CD4-positive, alpha-beta memory T cell (primary cell): Measurements from ENCODE around the gene WASHC3. TPM values are rescaled to one million over a fixed set of nuclear protein-coding genes. Genes with fewer than 3 reads are reported as not detected.
A peak's percentile ranks its signal among the peaks of the same experiment; 100 is the strongest.

Source experiments
- CTCF ChIA-PET: fragments of 350-600 bp; sonication (Branson Sonifier 250); formaldehyde crosslinking; loops from one replicate; lab custom pipeline; 2021; ENCODE audit warnings: inconsistent platforms; ENCODE audit not compliant: partially characterized antibody; lab: Charles Lee
- POLR2A ChIA-PET: fragments of 350-600 bp; sonication (Branson Sonifier 250); formaldehyde crosslinking; loops from one replicate; lab custom pipeline; 2021; ENCODE audit not compliant: partially characterized antibody; lab: Charles Lee
- DNase-seq, 5 donors: peaks; one replicate each; pipeline versions ENCODE4 v3.0.0 to v3.0.0-alpha.2; 2020 to 2022; ENCODE audit warnings: mixed read lengths in 1 of 5
- H3K27ac ChIP-seq: one replicate; pipeline ENCODE4 v1.7.0; 2013; ENCODE audit warnings: low read depth, low read length
- H3K27me3 ChIP-seq: 2 replicates; pipeline ENCODE4 v1.7.0; 2013; ENCODE audit warnings: mild to moderate bottlenecking, low read length, moderate library complexity; ENCODE audit not compliant: insufficient read depth
- H3K36me3 ChIP-seq: 2 replicates; pipeline ENCODE4 v1.7.0; 2013; ENCODE audit warnings: mild to moderate bottlenecking, low read length, moderate library complexity; ENCODE audit not compliant: insufficient read depth
- H3K4me1 ChIP-seq: 2 replicates; pipeline ENCODE4 v1.7.0; 2013; ENCODE audit warnings: mild to moderate bottlenecking, low read length, moderate library complexity; ENCODE audit not compliant: insufficient read depth
- H3K4me3 ChIP-seq, 2 donors: one replicate each; pipeline ENCODE4 v1.7.0; 2013; ENCODE audit warnings: low read length in 2 of 2, mild to moderate bottlenecking in 1 of 2
- H3K9me3 ChIP-seq, 2 donors: one replicate each; pipeline ENCODE4 v1.7.0; 2013; ENCODE audit warnings: low read length in 2 of 2, control low read depth in 1 of 2; ENCODE audit not compliant: control insufficient read depth in 1 of 2
- H3K27ac Mint-ChIP-seq, 7 donors: one replicate each; pipeline ENCODE4 v1.8.0; 2020 to 2021; ENCODE audit warnings: mixed read lengths in 7 of 7, mild to moderate bottlenecking in 6 of 7, inconsistent platforms in 3 of 7, moderate library complexity in 3 of 7
- H3K27me3 Mint-ChIP-seq, 2 donors: one replicate each; pipeline ENCODE4 v1.8.0; 2020 to 2021; ENCODE audit warnings: mixed read lengths in 2 of 2
- H3K36me3 Mint-ChIP-seq, 2 donors: one replicate each; pipeline ENCODE4 v1.8.0; 2020 to 2021; ENCODE audit warnings: mixed read lengths in 2 of 2, inconsistent platforms in 1 of 2, mild to moderate bottlenecking in 1 of 2
- H3K4me1 Mint-ChIP-seq, 4 donors: one replicate each; pipeline ENCODE4 v1.8.0; 2020 to 2021; ENCODE audit warnings: mixed read lengths in 4 of 4, mild to moderate bottlenecking in 1 of 4
- H3K4me3 Mint-ChIP-seq, 8 donors: one replicate each; pipeline ENCODE4 v1.8.0; 2020 to 2021; ENCODE audit warnings: mixed read lengths in 8 of 8, mild to moderate bottlenecking in 7 of 8, moderate library complexity in 6 of 8, inconsistent platforms in 3 of 8
- H3K9me3 Mint-ChIP-seq, 8 donors: one replicate each; pipeline ENCODE4 v1.8.0; 2020 to 2021; ENCODE audit warnings: mixed read lengths in 8 of 8, mild to moderate bottlenecking in 5 of 8, inconsistent platforms in 3 of 8, moderate library complexity in 1 of 8
- intact Hi-C: fragments of 100-400 bp; cut with micrococcal nuclease; formaldehyde crosslinking; loops from one replicate; pipeline ENCODE4 v1.15.1; 2023
- polyA plus RNA-seq, 2 donors: library from polyadenylated mRNA; unstranded; fragments of 300-500 nt; fragmentation: Illumina TruSeq; gene quantifications; one replicate each; pipeline ENCODE4 v1.2.3, GENCODE V29; 2021
- total RNA-seq, 2 experiments: library from RNA; stranded (reverse); gene quantifications; one replicate each; pipeline ENCODE4 v1.2.3, GENCODE V29; 2021

The WASHC3 gene, protein sequence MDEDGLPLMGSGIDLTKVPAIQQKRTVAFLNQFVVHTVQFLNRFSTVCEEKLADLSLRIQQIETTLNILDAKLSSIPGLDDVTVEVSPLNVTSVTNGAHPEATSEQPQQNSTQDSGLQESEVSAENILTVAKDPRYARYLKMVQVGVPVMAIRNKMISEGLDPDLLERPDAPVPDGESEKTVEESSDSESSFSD
- total RNA-seq, result 10 to 100 TPM; 44.6 to 46.5 TPM
- 100 to 1,000 TPM in 1 of 2 donors, 10 to 100 TPM in 1; 94.1 to 107 TPM for polyA plus RNA-seq

DNA sequence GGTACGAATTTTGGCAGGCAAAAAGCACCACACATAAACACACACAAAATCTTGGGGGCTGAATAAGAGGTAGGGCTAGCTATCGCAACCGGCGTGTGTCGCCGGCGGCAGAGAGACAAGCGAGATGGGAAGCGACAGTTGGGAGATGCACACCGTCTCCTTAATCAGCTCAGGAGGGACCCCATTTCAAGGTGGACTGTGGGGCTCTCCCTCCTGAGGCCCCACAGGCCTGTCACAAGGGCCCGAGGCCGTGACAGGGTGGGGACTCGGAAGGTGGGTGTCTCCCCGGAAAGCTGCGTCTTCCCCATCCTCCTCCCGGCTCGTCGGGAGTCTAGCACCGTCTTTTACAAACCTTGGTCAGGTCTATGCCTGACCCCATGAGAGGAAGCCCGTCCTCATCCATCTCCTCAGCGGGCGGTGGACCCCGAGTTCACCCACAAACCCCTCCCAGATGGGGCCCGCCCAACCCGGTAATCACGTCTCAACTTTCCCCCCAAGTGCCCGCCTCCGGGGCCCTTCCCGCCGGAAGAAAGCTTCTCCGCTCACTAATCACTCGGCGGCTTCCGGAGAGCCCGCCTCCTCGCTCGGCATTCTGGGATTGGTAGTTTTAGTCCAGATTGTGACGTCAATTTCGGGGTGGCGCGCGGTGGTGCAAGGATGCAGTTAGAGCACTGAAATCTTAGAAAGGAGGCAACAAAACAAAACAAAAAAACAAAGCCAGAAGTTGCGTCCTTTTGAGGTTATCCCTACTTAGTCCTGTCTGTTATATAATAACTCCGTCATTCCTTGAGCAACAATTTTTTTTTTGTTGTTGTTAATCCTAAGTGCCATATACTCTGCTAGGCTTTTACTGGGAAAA, at the start of gene WASHC3:
Gene WASHC3 (minus strand): TSS at position 432 of the 859 bp plus-strand sequence. CDS start 29 bp downstream, at position 403.
- CTCF ChIA-PET, result interaction anchor here (1.2 kb wide), 1 partner anchor 40 kb away, joined by 4 read pairs; no protein-coding TSS in a partner anchor
- peak within 1 kb of the TSS; percentile 94 to 100 (median 98) for H3K4me3 Mint-ChIP-seq
- H3K27me3 Mint-ChIP-seq, result peaks cover 2 to 3% of the 10 kb centered on the region in 2 donors
- intact Hi-C loops, result loop anchor here (1.0 to 10.0 kb wide), 5 partner anchors 59 to 364 kb away; partner anchors contain the start of genes CHPT1, DRAM1, GNPTAB and NUP37
- H3K4me1 Mint-ChIP-seq, result peaks cover 27 to 46% (median 36%) of the 10 kb centered on the region in 4 donors
- Histone ChIP-seq H3K9me3 (no peaks in the 10 kb centered on the region), H3K27me3 (no peaks in the 10 kb centered on the region), H3K4me3 (peak within 1 kb of the TSS; percentile 59 to 78), H3K36me3 (no peaks in the 10 kb centered on the region), H3K27ac (peak within 1 kb of the TSS; percentile 97), H3K4me1 (peaks cover 31% of the 10 kb centered on the region)
- H3K27ac Mint-ChIP-seq, result peak within 1 kb of the TSS; percentile 98 to 99 (median 99)
- peak; percentile 94 to 97 (median 94) for DNase-seq
- H3K36me3 Mint-ChIP-seq, result peaks cover 22 to 29% of the 10 kb centered on the region in 2 donors
- H3K9me3 Mint-ChIP-seq, result no peaks in the 10 kb centered on the region
- POLR2A ChIA-PET, result interaction anchor here (0.6 to 2.3 kb wide), 12 partner anchors 9 to 1868 kb away, joined by 3 to 23 read pairs (median 4); partner anchors contain the start of genes ARL1, DRAM1, HSP90B1 and NUP37

DNA sequence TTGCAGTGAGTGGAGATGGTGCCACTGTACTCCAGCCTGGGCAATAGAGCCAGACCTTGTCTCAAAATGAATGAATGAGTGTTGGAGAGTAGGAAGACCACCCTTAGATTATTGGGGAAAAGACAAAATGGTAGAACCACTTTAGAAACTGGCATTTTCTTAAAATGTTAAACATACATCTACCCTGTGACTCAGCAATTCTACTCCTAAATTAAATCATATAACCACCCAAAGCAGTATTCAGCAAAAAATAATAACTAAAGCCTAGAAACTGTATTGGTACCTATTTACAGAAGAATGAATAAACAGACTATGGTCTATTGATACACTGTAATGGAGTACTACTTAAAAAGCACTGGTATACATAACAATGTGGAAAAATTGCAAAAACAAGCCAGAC, 49.0 kb upstream of the WASHC3 start:
- H3K9me3 ChIP-seq, result no peaks in the 10 kb centered on the region
- H3K4me1 Mint-ChIP-seq, result peaks cover 7 to 12% (median 9%) of the 10 kb centered on the region in 4 donors
- no peak overlapping the region for H3K27ac Mint-ChIP-seq
- H3K27me3 ChIP-seq, result no peaks in the 10 kb centered on the region
- peaks cover 19% of the 10 kb centered on the region for H3K36me3 ChIP-seq
- POLR2A ChIA-PET, result no interaction called here
- peaks cover 57% of the 10 kb centered on the region in 2 donors for H3K36me3 Mint-ChIP-seq
- no peaks in the 10 kb centered on the region for H3K4me1 ChIP-seq
- H3K4me3 ChIP-seq, result no peak overlapping the region
- intact Hi-C loops, result no loop called here
- CTCF ChIA-PET, result no interaction called here
- H3K27me3 Mint-ChIP-seq, result no peaks in the 10 kb centered on the region
- H3K9me3 Mint-ChIP-seq, result peaks cover 0 to 4% (median 0%) of the 10 kb centered on the region in 8 donors
- no peak overlapping the region for H3K27ac ChIP-seq
- no peak overlapping the region for H3K4me3 Mint-ChIP-seq
- DNase-seq, result no peak

DNA sequence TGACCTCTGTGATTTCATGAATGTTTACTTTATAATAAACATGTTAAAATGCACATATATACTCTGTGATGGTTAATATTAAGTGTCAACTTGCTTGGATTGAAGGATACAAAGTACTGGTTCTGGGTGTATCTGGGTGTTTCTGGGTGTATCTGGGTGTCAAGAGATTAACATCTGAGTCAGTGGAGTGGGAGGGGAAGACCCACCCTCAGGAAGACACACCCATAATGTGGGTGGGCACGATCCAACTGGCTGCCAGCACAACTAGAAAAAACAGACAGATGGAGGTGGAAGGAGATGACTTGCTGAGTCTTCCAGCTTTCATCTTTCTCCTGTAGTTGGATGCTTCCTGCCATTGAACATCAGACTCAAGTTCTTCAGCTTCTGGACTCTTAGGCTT, 46.2 kb upstream of the WASHC3 start:
- ChIA-PET CTCF (no interaction called here), POLR2A (no interaction called here)
- peaks cover 19% of the 10 kb centered on the region for H3K36me3 ChIP-seq
- H3K9me3 Mint-ChIP-seq, result peaks cover 0 to 5% (median 0%) of the 10 kb centered on the region in 8 donors
- intact Hi-C loops, result no loop called here
- H3K4me1 Mint-ChIP-seq, result peaks cover 7 to 10% (median 7%) of the 10 kb centered on the region in 4 donors
- H3K36me3 Mint-ChIP-seq, result peaks cover 65 to 69% of the 10 kb centered on the region in 2 donors
- no peaks in the 10 kb centered on the region for H3K27me3 Mint-ChIP-seq
- H3K27ac ChIP-seq, result no peak overlapping the region
- H3K4me3 ChIP-seq, result no peak overlapping the region
- H3K4me3 Mint-ChIP-seq, result no peak overlapping the region
- H3K4me1 ChIP-seq, result no peaks in the 10 kb centered on the region
- H3K9me3 ChIP-seq, result no peaks in the 10 kb centered on the region
- no peak for DNase-seq
- H3K27ac Mint-ChIP-seq, result no peak overlapping the region
- no peaks in the 10 kb centered on the region for H3K27me3 ChIP-seq

DNA sequence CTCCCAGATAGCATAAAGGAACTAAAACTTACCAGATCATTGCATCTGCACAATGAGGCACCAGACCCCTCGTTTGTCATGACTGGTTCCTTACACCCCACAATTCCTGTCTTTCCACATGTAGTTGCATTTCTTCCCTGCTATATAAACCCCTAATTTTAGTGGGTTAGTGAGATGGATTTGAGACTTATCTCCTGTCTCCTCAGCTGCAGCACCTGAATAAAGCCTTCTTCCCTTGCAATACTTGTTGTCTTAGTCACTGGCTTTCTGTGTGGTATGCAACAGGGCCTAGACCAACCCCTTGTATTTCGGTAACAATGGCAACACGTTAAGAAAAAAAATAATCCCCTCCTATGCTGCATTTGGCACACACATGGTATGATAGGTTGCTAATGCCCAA, 45.1 kb upstream of the WASHC3 start:
- Mint-ChIP-seq H3K27ac (peak overlapping the region in 3 of 7 donors; percentile 29 to 84 (median 31)), H3K4me1 (peaks cover 6 to 10% (median 7%) of the 10 kb centered on the region in 4 donors), H3K4me3 (no peak overlapping the region), H3K27me3 (no peaks in the 10 kb centered on the region), H3K36me3 (peaks cover 66 to 69% of the 10 kb centered on the region in 2 donors), H3K9me3 (peaks cover 0 to 5% (median 0%) of the 10 kb centered on the region in 8 donors)
- Histone ChIP-seq H3K4me3 (no peak overlapping the region), H3K36me3 (peaks cover 15% of the 10 kb centered on the region), H3K27me3 (no peaks in the 10 kb centered on the region), H3K4me1 (no peaks in the 10 kb centered on the region), H3K27ac (no peak overlapping the region), H3K9me3 (no peaks in the 10 kb centered on the region)
- ChIA-PET CTCF (no interaction called here), POLR2A (no interaction called here)
- no peak for DNase-seq
- intact Hi-C loops, result no loop called here

DNA sequence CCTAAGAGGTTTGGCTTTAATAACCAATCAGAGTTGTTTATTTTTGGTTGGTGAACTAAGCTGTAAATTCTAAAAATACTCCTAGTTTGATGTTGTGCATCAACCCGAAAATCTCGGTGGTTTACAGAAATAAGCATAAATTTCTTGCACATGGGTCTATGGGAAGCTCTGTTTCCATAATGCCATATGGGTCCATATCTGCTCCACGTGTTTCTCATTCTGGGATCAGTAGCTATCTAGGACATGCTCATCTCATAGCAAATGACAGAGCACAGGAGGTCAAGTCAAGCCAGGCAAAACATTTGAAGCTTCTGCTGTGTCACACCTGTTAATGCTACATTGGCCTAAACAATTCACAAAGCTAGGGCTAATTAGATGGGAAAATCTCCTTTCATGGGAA, 35.1 kb upstream of the WASHC3 start:
- peaks cover 9% of the 10 kb centered on the region for H3K36me3 ChIP-seq
- no peak overlapping the region for H3K4me3 Mint-ChIP-seq

DNA sequence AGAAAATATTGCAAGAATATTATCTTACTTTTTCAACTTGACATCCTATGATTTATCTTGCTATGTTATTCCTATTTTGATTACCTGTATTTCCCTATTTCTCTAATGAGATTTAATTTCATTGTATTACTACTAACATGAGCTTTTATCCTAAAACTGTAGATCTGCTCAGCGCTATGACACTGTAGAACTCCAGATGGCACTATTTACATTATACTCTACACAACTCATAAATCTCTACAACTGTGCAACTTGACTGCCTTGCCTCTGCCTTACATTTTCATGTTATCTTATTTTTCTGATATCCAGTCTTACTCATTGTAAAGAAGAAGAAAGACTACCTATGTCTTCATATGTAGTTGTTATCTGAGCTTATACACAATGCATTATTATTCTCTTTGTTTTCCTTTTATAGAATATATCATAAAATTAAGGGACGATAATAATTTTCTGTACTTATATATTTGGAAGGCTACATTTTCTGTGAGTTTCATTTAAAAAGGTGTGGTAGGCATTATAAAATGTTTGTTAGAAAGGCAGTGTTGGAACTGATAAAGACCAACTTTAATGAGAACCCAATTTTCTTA, 34.0 kb upstream of the WASHC3 start:
- DNase-seq, result peak in 2 of 5 donors; percentile 3 to 6
- Histone ChIP-seq H3K4me3 (no peak overlapping the region), H3K9me3 (no peaks in the 10 kb centered on the region), H3K27me3 (no peaks in the 10 kb centered on the region), H3K4me1 (no peaks in the 10 kb centered on the region), H3K36me3 (peaks cover 9% of the 10 kb centered on the region), H3K27ac (no peak overlapping the region)
- Mint-ChIP-seq H3K4me3 (no peak overlapping the region), H3K4me1 (peaks cover 0 to 2% (median 0%) of the 10 kb centered on the region in 4 donors), H3K9me3 (no peaks in the 10 kb centered on the region), H3K27me3 (no peaks in the 10 kb centered on the region), H3K36me3 (peaks cover 23 to 45% of the 10 kb centered on the region in 2 donors), H3K27ac (peak overlapping the region in 1 of 7 donors; percentile 33)
- ChIA-PET CTCF (no interaction called here), POLR2A (no interaction called here)
- intact Hi-C loops, result loop anchor here (10.0 kb wide), 1 partner anchor 1449 kb away; no protein-coding TSS in a partner anchor

More for the DNA sequence above, 35.1 kb upstream of the WASHC3 start:
- CTCF ChIA-PET, result no interaction called here
- DNase-seq, result no peak
- no peak overlapping the region for H3K27ac Mint-ChIP-seq
- POLR2A ChIA-PET, result no interaction called here
- H3K4me1 ChIP-seq, result no peaks in the 10 kb centered on the region
- H3K9me3 ChIP-seq, result no peaks in the 10 kb centered on the region
- H3K36me3 Mint-ChIP-seq, result peaks cover 24 to 44% of the 10 kb centered on the region in 2 donors
- intact Hi-C loops, result loop anchor here (10.0 kb wide), 1 partner anchor 1448 kb away; no protein-coding TSS in a partner anchor
- H3K4me3 ChIP-seq, result no peak overlapping the region
- no peaks in the 10 kb centered on the region for H3K27me3 Mint-ChIP-seq
- H3K4me1 Mint-ChIP-seq, result peaks cover 0 to 2% (median 0%) of the 10 kb centered on the region in 4 donors
- no peak overlapping the region for H3K27ac ChIP-seq
- H3K9me3 Mint-ChIP-seq, result no peaks in the 10 kb centered on the region
- no peaks in the 10 kb centered on the region for H3K27me3 ChIP-seq
